SK-N-SH treated with all-trans-retinoic acid at 6 μM for 48 hours (cell line): ENCODE measurements around the gene STAT2.

Experiments
- ATAC-seq: fragments of 200-7000 bp; cut with Tn5 transposase; 3 replicates; pipeline ENCODE4 v1.9.1; 2020; ENCODE audit warnings: mild to moderate bottlenecking, moderate library complexity
- ARNTL ChIP-seq: fragments of 450-650 bp; formaldehyde crosslinking; IDR thresholded peaks from 2 replicates; pipeline ENCODE4 v1.5.0; 2020; ENCODE audit warnings: low read depth, mild to moderate bottlenecking, moderate library complexity, borderline replicate concordance
- BACH2 ChIP-seq: fragments of 250-450 bp; sonication (Bioruptor Pico); IDR thresholded peaks from 2 replicates; pipeline ENCODE4 v1.9.0; 2021; ENCODE audit warnings: mild to moderate bottlenecking, borderline replicate concordance
- CREB5 ChIP-seq: fragments of 250-450 bp; sonication (Bioruptor Pico); IDR thresholded peaks from 2 replicates; pipeline ENCODE4 v1.5.1; 2020; ENCODE audit warnings: low read depth, mild to moderate bottlenecking, moderate library complexity
- CSDC2 ChIP-seq: fragments of 250-450 bp; sonication (Bioruptor Pico); IDR thresholded peaks from 2 replicates; pipeline ENCODE4 v1.5.0; 2020; ENCODE audit warnings: mild to moderate bottlenecking, moderate library complexity
- ESRRG ChIP-seq: fragments of 250-450 bp; sonication (Bioruptor Pico); IDR thresholded peaks from 2 replicates; pipeline ENCODE4 v1.6.1; 2021; ENCODE audit warnings: mild to moderate bottlenecking
- GLIS3 ChIP-seq: fragments of 250-450 bp; sonication (Bioruptor Pico); IDR thresholded peaks from 2 replicates; pipeline ENCODE4 v1.5.0; 2020; ENCODE audit warnings: mild to moderate bottlenecking, moderate library complexity
- ISL1 ChIP-seq: fragments of 250-450 bp; sonication (Bioruptor Pico); IDR thresholded peaks from 2 replicates; pipeline ENCODE4 v2.1.2; 2022; ENCODE audit warnings: mild to moderate bottlenecking, moderate library complexity
- OSR1 ChIP-seq: fragments of 250-450 bp; sonication (Bioruptor Pico); IDR thresholded peaks from 2 replicates; pipeline ENCODE4 v1.8.0; 2022; ENCODE audit warnings: moderate library complexity, mild to moderate bottlenecking, inconsistent platforms
- PATZ1 ChIP-seq: fragments of 250-450 bp; sonication (Bioruptor Pico); IDR thresholded peaks from 2 replicates; pipeline ENCODE4 v1.8.0; 2020; ENCODE audit warnings: mild to moderate bottlenecking, moderate library complexity, borderline replicate concordance
- POU6F1 ChIP-seq: fragments of 250-450 bp; sonication (Bioruptor Pico); IDR thresholded peaks from 2 replicates; pipeline ENCODE4 v1.8.0; 2021; ENCODE audit warnings: low read depth, mild to moderate bottlenecking, moderate library complexity, borderline replicate concordance
- PPARA ChIP-seq: fragments of 250-450 bp; sonication (Bioruptor Pico); IDR thresholded peaks from 2 replicates; pipeline ENCODE4 v1.5.0; 2020; ENCODE audit warnings: mild to moderate bottlenecking, borderline replicate concordance
- SNAI2 ChIP-seq: fragments of 250-450 bp; sonication (Bioruptor Pico); IDR thresholded peaks from 2 replicates; pipeline ENCODE4 v1.5.0; 2020; ENCODE audit warnings: mild to moderate bottlenecking, moderate library complexity
- TCF4 ChIP-seq: fragments of 250-450 bp; sonication (Bioruptor Pico); IDR thresholded peaks from 2 replicates; pipeline ENCODE4 v1.8.0; 2021; ENCODE audit warnings: mild to moderate bottlenecking, moderate library complexity, borderline replicate concordance
- TOX ChIP-seq: fragments of 250-450 bp; sonication (Bioruptor Pico); IDR thresholded peaks from 2 replicates; pipeline ENCODE4 v1.8.0; 2021; ENCODE audit warnings: mild to moderate bottlenecking, moderate library complexity, borderline replicate concordance
- TSHZ2 ChIP-seq: fragments of 250-450 bp; sonication (Bioruptor Pico); IDR thresholded peaks from 2 replicates; pipeline ENCODE4 v1.5.0; 2020; ENCODE audit warnings: mild to moderate bottlenecking, moderate library complexity
- ZC3H10 ChIP-seq: fragments of 250-450 bp; sonication (Bioruptor Pico); IDR thresholded peaks from 2 replicates; pipeline ENCODE4 v1.5.1; 2021; ENCODE audit warnings: mild to moderate bottlenecking, moderate library complexity
- ZFP3 ChIP-seq: fragments of 250-450 bp; sonication (Bioruptor Pico); IDR thresholded peaks from 2 replicates; pipeline ENCODE4 v1.5.0; 2020; ENCODE audit warnings: mild to moderate bottlenecking, moderate library complexity
- ZFP30 ChIP-seq: fragments of 450-650 bp; formaldehyde crosslinking; IDR thresholded peaks from 2 replicates; pipeline ENCODE4 v1.5.0; 2022; ENCODE audit warnings: mild to moderate bottlenecking, moderate library complexity
- ZNF70 ChIP-seq: fragments of 450-650 bp; formaldehyde crosslinking; IDR thresholded peaks from 2 replicates; pipeline ENCODE4 v1.5.0; 2020; ENCODE audit warnings: mild to moderate bottlenecking, moderate library complexity
- ZNF8 ChIP-seq: fragments of 450-650 bp; formaldehyde crosslinking; IDR thresholded peaks from 2 replicates; pipeline ENCODE4 v1.5.0; 2020; ENCODE audit warnings: mild to moderate bottlenecking, moderate library complexity

STAT2 gene

GRCh38 chr12:56375598-56376434 is 15.9 kb upstream of the STAT2 start:
- TF ChIP-seq ZNF70 (CRISPR knock-in tag) = no peak
- TF ChIP-seq OSR1 (CRISPR knock-in tag) = no peak
- TF ChIP-seq TCF4 (CRISPR knock-in tag) = no peak
- no peak for TF ChIP-seq CSDC2 (CRISPR knock-in tag)
- TF ChIP-seq ZC3H10 = no peak
- TF ChIP-seq ISL1 (CRISPR knock-in tag) = no peak
- no peak for TF ChIP-seq ZFP3 (CRISPR knock-in tag)
- no peak for TF ChIP-seq PPARA
- TF ChIP-seq ESRRG (CRISPR knock-in tag) = no peak
- TF ChIP-seq CREB5 (CRISPR knock-in tag) = no peak
- no peak for TF ChIP-seq ZNF8 (CRISPR knock-in tag)
- TF ChIP-seq GLIS3 = no peak
- ATAC-seq = no peak

GRCh38 chr12:56374726-56375597 is 15.1 kb upstream of the STAT2 start:
- no peak for ATAC-seq
- no peak for TF ChIP-seq ZFP30 (CRISPR knock-in tag)
- TF ChIP-seq ZC3H10 = no peak
- no peak for TF ChIP-seq BACH2
- TF ChIP-seq ARNTL (CRISPR knock-in tag) = no peak
- no peak for TF ChIP-seq ESRRG (CRISPR knock-in tag)
- TF ChIP-seq GLIS3 = no peak
- no peak for TF ChIP-seq ZFP3 (CRISPR knock-in tag)
- TF ChIP-seq ZNF70 (CRISPR knock-in tag) = no peak
- TF ChIP-seq CSDC2 (CRISPR knock-in tag) = no peak
- TF ChIP-seq TOX (CRISPR knock-in tag) = no peak
- no peak for TF ChIP-seq PATZ1 (CRISPR knock-in tag)
- no peak for TF ChIP-seq TSHZ2 (CRISPR knock-in tag)
- TF ChIP-seq SNAI2 (CRISPR knock-in tag) = no peak

GRCh38 chr12:56373515-56373914 is 13.6 kb upstream of the STAT2 start:
- ATAC-seq = no peak
- TF ChIP-seq ZNF8 (CRISPR knock-in tag) = no peak
- no peak for TF ChIP-seq GLIS3
- TF ChIP-seq TSHZ2 (CRISPR knock-in tag) = no peak
- no peak for TF ChIP-seq ZC3H10
- no peak for TF ChIP-seq POU6F1
- no peak for TF ChIP-seq OSR1 (CRISPR knock-in tag)
- no peak for TF ChIP-seq SNAI2 (CRISPR knock-in tag)
- TF ChIP-seq PPARA = no peak
- no peak for TF ChIP-seq PATZ1 (CRISPR knock-in tag)
- no peak for TF ChIP-seq ZNF70 (CRISPR knock-in tag)
- TF ChIP-seq CREB5 (CRISPR knock-in tag) = no peak
- no peak for TF ChIP-seq TCF4 (CRISPR knock-in tag)
- no peak for TF ChIP-seq CSDC2 (CRISPR knock-in tag)
